ENCODE data around the gene SDR39U1.

The SDR39U1 gene

DNA sequence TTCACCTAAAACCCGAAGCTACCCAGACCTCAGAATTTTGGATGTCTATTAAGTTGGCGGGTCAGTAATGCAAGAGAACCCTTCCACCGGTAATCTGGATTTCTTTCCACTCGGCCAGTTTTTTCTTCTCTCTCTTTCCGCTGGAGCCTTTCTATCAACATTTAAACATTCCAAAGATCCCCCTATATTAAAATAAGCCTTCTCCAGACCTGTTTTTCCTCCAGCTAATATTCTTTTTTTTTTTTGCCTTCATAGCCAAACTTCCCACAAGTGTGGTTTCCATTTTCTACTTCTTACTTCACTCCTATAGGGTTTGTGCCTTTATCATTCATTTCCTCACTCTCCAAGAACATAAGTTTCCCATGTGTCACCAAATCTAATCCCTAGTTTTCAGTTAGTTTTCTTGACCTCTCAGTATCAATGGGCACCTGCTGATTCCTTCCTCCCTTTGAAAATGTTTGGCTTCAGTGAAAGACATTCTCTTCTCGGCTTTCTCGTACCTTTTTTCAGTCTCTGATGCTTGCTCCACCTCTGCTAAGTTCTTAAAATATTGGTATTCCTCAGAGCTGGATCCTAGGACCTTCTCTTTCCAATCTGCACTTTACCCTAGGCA lies 583 bp upstream of the SDR39U1 start:
- no peak for DNase-seq (ENCODE audit: low read depth, low spot score)

DNA sequence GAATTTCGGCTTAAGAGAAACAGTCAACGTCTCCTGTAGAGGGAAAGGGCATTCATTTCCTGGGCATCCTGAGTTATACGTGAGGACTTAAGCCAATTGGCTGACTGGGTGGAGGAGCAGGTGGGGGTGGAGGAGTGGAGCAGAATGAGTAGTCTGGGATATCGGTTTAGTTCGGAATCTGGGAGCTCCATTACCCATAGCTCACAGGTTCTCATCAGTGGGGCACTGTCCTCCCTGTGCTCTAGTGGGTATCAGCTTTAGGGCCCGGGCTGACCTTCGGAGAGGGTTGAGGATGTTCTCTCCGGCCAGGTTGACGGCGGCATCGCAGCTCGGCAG lies 704 bp downstream of the SDR39U1 start:
- no peak for DNase-seq (ENCODE audit: low read depth, low spot score)

DNA sequence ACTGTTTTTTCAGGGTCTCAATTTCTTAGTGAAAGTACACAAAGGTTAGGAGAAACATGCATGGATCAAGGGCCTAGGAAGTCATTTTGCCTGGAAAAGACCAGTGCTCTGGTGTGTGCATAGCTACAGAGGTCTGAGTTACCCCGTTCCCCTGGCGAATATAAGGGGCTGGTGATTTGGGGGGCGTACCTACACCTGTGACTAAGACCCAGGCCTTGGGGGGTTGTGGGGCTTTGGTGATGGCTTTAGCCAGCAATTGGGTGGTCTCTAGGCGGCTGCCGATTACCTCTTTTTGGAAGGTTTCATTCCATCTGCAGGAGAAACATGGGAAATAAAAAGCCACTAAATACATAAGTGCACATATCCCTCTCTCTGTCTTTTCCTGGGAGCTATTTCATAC lies 1.1 kb downstream of the SDR39U1 start:
- no peak for DNase-seq (ENCODE audit: low read depth, low spot score)

DNA sequence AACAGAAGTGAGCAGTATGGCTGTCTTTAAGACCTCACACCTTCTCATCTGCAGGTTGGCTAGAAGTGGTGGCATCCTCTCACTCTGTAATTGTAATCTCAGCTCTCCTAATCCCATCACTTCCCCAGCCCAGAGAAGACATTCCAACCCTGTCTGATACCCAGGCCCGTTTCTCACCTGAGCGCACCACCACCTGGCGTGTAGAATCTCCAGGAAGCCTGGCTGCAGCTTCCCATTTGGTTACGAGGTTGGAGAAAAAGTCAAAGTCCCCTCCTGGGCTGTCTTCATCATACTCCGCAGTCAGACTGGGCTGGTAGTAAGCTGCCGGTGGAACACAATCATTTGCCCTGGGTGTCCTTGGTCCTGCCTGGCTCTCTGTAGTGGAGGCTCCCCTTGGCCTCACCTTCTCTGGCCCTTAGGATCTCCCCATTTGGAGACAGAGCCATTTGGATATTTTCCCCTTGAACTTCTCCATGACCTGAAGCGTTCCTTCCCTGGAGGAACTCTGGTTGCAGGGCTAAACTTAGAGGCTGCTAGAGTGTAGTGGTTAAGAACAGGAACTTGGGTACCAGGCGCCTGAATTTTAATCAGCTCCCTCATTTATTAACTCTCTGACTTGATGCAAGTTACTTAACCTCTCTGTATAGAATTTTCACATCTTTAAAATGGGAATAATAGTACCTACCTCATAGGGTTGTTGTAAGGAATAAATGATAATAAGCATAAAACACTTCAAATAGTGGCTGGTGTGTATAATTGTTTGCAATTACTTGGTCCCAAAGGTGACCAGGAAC lies 1.8 kb downstream of the SDR39U1 start:
- DNase-seq (ENCODE audit: low read depth, low spot score), result no peak

DNA sequence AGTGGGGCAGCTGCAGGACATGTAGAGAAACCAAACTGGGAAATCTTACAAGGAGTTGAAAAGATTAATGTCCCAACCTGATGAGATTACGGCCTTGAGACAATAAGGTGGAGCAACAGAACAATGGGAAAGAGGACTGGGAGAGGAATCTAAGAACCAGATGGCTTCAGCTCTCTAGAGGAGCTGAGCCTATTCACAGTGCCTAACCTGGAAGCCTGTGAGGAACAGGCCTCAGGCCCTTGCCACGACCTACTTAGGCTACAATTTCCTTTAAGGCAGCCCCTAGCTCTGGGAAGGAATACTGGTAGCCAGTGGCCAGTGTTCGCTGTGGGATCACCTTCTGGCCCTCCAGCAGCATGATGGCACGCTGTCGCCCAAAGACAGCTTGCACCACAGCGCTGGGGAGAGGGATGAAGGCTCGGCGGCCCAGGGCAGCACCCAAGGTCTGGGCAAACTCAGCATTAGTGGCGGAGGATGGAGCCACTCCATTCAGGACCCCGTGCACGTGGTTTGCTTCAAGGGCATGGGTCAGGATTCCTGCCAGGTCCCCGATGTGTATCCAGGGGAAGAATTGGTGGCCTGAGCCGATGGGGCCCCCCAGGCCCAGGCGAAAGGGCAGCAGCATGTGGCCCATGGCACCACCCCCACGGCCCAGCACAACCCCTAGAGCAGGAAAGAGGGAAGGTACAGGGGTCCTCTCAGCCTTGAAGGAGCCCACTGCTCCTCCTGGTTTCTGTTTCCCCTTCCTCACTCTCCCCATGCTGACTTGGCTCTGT lies 2.6 kb downstream of the SDR39U1 start:
- no peak for DNase-seq (ENCODE audit: low read depth, low spot score)

DNA sequence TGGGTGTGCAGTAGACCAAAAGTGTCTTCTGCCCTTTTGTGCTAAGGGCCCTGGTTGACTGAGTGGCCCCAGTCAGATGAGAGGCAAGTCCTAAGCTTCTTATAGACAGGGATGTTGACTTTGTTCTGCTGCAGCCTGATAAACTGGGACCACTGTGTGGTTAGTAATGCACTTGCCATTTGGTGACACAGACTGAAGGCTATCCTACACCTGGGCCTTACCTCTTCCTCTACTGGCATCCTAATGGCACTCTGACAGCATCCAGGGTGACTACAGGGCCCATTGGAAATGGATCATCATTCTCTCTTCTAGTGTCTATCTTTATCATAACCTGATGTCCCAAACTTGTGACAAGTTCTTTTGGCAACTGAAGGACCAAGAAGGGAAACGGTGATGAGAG lies 3.3 kb downstream of the SDR39U1 start:
- no peak for DNase-seq (ENCODE audit: low read depth, low spot score)

DNA sequence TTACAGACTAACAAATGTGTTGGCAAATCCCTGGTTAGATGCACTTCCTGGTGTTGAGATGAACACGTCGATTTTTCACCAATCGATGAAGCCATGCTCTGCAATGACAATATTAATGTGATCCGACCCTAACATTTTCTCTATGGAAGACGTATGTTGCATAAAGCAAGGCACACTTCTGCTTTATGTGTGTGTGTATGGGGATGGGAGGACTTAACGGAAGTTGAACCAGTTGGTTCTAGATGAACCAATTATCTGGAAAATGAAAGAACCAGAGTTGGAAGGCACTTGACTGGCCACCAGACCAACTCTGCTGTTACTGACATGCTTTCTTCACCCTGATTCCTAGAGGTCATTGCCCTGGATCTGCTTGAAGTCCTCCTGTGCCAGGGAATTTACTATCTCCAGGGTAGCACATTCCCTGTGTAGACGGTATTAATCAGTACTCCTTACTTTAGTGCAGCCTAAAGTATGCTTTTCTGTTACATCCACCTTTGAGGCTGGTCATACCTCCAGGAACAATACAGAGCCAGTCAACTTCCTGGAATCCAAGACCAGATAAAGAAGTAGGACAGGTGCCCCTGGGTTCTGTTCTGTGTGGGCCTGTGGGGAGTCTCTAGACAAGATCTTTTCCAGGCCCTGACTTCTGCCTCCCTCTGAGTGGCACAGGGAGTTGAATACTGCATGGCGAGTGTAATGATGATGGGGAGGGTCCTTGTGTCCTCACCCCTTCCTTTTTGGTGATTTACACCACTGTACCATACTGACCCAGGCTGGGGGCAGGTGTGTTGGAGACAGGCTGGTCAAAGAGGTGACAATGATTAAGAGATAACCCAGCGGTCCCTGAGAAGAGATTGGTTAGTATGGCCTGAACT lies 4.1 kb downstream of the SDR39U1 start:
- no peak for DNase-seq (ENCODE audit: low read depth, low spot score)

DNA sequence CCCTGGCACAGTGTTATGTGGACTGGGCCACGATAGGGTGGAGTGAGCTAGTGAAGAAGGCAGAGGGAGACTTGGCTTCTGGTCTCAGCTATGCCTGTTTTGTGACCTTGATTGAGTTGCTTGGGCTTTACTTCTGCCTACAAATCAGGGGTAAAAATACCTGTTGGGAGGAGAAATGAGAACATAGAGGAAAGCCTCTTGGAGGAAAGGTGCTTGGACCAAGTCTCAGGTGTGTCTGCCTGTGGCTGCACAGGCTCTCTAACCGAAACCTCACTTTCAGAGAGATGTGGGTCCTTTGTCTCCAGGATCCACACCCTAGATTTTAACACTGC lies 4.9 kb downstream of the SDR39U1 start:
- no peak for DNase-seq (ENCODE audit: low read depth, low spot score)

DNA sequence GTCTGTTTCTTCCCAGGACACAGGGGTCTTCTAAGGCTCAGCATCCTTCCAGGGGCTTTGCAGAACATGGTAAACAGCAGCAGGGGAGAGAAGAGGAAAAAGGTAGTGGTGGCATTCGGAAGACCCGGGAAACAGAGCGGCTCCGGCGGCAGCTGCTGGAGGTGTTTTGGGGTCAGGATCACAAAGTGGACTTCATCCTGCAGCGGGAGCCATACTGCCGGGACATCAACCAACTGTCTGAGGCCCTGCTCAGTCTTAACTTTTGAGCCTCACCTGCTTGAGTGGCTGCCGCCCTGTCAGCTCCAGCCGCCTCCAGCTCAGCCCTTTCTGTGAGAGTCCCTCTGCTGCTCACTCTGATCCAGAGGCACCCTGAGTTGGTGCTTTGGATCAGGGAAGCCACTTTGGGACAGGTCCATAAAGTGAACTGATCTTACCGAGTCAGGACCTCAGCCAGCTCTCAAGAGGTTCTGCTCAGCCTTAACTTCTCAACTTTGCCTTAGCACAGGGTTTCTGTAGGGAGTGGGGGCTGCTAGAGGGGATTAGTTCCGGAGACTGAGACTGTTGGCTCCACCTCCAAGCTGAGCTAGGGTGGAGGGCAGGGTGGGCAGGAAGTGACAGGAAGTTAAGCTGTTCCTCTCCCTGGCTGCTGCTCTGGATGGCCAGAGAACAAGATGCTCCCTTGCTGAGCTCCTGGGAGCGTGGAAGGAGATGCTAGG lies 5.4 kb downstream of the SDR39U1 start:
- no peak for DNase-seq (ENCODE audit: low read depth, low spot score)

DNA sequence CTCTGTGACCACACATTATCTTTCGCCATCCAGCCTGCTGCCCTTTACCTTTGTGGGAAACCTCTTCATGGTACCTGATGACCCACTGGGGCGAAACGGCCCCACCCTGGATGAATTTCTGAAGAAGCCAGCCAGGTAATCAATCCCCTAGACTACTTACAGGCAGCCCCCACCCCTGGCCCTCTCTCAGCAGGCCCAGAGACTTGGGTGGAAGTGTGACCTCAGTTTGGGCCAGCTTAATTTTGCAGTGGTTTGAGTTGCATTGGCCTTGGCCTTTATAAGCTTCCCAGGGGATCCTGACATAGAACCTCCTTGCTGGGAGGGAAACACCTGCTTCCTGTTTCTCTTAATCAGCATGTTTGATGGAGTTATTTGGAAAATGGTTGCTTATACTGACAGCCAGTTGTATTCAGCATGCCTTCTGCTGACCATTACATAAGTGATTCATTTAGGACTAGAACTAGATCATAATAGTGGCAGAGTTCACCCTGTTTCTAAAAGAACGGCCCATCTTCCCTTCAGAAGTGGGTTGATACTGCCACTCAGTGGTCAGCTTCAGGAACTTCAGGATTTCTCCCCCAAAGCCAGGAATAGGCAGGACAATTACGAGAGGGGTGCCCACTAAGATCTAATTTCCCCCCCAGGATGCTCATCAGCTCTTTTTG lies 6.1 kb downstream of the SDR39U1 start:
- no peak for DNase-seq (ENCODE audit: low read depth, low spot score)

DNA sequence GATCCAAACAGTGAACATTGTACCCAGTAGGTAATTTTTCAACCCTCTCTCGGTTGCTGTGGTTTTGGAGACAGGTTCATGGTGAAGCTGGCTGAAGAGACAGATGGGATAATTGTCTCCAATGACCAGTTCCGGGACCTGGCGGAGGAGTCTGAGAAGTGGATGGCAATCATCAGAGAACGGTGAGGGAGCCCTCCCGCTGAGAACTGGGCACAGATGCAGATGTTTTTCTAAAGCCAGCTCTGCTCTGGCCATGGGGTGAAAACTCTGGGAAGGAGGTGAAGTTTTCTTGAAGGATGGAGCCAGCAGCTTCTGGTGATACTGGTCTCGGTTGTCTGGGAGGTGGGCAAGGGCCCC lies 6.6 kb downstream of the SDR39U1 start:
- DNase-seq (ENCODE audit: low read depth, low spot score), result no peak

DNA sequence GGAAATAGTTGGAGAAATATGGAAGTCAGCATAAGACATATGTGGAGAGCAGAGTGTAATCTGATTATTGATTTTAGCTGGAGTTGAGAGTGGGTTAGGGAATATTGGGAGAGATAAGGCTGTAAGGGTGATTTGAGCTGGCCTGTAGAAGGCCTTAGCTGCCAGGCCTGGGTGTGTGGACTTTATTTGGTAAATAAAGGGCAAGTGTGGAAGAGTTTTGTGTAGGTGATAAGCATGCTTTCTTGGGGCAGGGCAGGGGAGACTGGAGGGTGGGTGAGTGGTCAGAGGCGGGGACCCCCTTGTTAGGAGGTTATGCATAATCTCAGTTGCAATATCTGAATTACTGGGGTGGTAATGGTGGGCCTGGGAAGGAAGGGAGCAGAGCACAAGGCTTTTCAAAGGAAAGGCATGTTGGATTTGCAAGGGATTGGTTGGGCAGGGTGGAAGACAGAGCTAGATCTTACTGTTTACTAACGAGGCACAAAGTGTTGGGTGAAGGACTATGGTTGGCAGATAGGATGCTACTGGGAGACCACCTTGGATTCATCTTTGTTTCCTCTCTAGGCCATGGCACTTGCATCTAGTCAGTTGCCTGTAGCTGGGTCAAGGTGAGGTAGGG lies 7.3 kb downstream of the SDR39U1 start:
- DNase-seq (ENCODE audit: low read depth, low spot score), result no peak

DNA sequence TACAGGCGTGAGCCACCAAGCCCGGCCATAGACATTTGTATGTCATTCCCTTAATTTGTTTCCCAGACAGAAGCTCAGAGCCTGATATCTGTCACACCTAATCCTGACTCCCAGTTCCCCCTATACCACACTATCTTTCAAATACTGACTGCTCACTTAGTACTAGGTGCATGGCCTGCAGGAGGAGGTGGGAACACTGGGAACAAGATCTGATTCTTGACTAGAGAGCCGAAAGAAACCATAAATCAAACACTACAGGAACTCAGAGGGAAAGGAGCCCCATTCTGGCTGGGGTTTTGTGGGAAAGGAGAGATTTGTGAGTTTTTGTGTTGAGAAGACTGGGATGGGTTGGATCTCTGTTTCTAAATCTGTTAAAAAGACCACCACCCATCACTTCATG lies 7.9 kb downstream of the SDR39U1 start:
- no peak for DNase-seq (ENCODE audit: low read depth, low spot score)

DNA sequence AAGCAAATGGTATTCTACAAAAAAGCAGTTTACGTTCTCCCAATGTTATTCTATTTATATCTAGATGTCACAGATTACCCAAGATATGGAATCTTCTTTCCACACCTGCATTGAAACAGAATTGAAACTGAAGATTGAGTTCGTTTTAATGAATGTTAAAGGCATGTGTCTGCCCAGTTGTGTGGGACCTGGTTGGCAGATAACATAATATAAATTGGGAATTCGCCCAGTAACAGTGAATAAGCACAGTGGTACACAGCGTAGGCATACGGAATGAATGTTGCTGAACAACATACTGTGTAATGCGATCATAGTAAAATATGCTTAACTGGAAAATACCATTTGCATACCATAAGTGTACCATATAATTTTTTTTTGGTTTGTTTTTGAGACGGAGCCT lies 8.5 kb downstream of the SDR39U1 start:
- no peak for DNase-seq (ENCODE audit: low read depth, low spot score)

DNA sequence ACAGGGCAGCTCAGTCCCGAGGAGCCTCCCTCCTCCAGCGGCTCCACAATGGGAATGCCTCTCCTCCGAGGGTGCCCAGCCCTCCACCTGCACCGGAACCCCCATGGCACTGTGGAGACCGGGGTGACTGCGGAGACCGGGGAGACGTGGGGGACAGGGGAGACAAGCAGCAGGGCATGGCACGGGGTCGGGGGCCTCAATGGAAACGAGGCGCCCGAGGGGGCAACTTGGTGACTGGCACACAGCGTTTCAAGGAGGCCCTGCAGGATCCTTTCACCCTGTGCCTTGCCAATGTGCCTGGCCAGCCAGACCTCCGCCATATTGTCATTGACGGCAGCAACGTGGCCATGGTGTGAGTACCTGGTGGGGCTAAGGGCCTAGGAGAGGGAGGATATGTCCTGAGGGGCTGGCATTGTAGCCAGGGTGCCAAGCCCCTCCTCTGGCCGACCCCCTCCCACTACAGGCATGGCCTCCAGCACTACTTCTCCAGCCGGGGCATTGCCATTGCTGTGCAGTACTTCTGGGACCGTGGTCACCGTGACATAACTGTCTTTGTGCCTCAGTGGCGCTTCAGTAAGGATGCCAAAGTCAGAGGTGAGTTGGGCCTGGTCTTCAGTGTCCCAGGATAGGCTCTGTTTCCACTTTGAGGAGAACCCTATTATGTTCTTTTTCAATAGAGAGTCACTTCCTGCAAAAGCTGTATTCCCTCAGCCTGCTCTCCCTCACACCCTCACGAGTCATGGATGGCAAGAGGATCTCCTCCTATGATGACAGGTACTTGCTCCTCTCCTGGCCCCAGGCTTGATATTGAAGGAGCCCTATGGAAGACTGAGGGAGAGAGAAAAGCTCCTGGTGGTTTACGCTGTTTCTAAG lies 10.1 kb downstream of the SDR39U1 start:
- DNase-seq (ENCODE audit: low read depth, low spot score), result no peak

DNA sequence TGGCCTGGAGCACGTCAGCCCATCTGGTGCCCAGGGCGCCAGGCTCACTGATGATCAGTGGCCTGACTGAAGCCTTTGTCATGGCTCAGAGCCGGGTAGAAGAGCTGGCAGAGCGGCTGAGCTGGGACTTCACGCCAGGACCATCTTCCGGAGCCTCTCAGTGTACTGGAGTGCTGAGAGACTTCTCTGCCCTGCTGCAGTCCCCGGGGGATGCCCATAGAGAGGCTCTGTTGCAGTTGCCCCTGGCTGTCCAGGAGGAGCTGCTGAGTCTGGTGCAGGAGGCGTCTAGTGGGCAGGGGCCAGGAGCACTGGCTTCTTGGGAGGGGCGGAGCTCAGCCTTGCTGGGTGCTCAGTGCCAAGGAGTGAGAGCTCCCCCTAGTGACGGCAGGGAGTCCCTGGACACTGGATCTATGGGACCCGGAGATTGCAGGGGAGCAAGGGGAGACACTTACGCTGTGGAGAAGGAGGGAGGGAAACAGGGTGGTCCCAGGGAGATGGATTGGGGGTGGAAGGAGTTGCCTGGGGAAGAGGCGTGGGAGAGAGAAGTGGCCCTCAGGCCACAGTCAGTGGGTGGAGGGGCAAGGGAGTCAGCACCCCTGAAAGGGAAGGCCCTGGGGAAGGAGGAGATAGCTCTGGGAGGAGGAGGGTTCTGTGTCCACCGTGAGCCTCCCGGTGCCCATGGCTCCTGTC lies 10.9 kb downstream of the SDR39U1 start:
- peak; percentile 86 for DNase-seq (ENCODE audit: low read depth, low spot score)

DNA sequence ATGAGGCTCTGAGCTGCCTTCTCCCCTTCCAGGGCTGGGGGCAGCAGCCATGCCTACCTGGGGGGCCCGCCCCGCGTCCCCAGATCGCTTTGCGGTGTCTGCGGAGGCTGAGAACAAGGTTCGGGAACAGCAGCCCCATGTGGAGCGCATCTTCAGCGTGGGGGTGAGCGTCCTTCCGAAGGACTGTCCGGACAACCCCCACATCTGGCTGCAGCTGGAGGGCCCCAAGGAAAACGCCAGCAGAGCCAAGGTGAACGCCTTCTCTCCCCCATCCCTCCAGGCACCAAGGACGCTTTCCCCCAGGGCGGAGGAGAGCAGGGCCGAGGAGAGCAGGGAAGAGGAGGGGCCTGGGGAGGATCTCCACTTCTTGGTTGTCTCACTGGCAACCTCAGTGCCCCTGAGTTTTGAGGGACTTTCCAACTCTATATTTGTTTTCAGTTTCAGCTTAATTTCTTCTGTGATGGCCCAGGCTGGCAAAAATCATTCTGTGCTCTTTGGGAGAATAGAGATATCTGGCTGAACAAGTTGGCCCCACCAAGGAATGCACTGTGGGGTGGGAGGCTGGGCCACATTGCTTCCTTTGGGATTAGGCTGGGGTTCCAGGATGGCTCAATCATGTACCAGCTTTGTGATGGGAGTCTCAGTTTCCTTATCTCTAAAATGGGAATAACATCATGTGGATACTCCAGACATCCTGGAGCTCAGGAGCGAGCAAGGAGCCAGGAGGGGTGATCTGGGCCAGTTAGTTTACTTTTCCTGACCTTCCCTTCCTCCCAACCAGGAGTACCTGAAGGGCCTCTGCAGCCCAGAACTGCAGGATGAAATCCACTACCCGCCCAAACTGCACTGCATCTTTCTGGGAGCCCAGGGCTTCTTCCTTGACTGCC lies 11.7 kb downstream of the SDR39U1 start:
- DNase-seq (ENCODE audit: low read depth, low spot score), result peak; percentile 38

DNA sequence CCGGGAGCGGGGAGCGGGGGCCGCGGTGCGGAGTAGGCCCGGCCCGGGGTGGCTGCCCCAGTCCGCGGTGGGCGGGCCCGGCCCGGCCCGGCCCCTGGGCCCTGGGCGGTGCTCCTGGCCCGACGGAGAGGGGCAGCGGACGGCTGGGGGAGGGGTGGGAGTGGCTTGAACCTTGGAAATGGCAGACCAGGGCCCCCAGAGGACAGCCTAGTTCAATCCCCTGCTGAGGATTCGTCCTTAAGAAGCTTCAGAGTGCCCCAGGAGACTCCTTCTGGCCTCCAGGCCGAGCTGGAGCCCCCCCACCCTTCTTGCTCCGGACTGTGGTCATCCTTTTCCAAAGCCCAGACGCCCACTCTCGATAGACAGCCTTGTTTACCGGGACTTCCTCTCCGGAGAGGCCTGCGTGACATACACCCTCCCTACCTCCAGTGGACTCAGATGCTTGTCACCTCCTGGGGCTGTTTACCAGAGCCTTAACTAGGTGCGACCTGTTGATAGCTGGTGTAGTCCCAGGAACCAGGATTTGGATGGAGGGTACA lies 12.4 kb downstream of the SDR39U1 start:
- no peak for DNase-seq (ENCODE audit: low read depth, low spot score)

All from activated naive CD8-positive, alpha-beta T cell treated with anti-CD3 and anti-CD28 coated beads, Interleukin-2, amount 50 U/mL, for 16 hours (primary cell).